Smooth muscle cell (in vitro differentiated cells): ENCODE data around the gene APOM. TPM values are rescaled to one million over a fixed set of nuclear protein-coding genes. Genes with fewer than 3 reads are reported as not detected.

ENCODE experiments used
- DNase-seq: peaks from one replicate; lab custom pipeline; 2025; ENCODE audit not compliant: unreplicated experiment; lab: John Stamatoyannopoulos, UW
- H2AFZ ChIP-seq: fragments of 200-600 bp; sonication (generic); 2 replicates; pipeline ENCODE4 v1.6.0; 2016; ENCODE audit warnings: antibody characterized with exemption, low read depth, mild to moderate bottlenecking
- H3F3A ChIP-seq: fragments of 200-600 bp; sonication (generic); 2 replicates; pipeline ENCODE4 v1.6.0; 2017; ENCODE audit warnings: antibody characterized with exemption, low read depth
- H3K27ac ChIP-seq: fragments of 200-600 bp; sonication (generic); 2 replicates; pipeline ENCODE4 v1.5.1; 2016; ENCODE audit warnings: low read depth, mild to moderate bottlenecking
- H3K27me3 ChIP-seq: fragments of 200-600 bp; sonication (generic); 2 replicates; pipeline ENCODE4 v1.6.1; 2016; ENCODE audit warnings: low read depth, mild to moderate bottlenecking
- H3K36me3 ChIP-seq: fragments of 200-600 bp; sonication (generic); 2 replicates; pipeline ENCODE4 v1.5.1; 2016; ENCODE audit warnings: low read depth
- H3K4me1 ChIP-seq: fragments of 200-600 bp; sonication (generic); 2 replicates; pipeline ENCODE4 v1.5.1; 2016; ENCODE audit warnings: low read depth
- H3K4me2 ChIP-seq: fragments of 200-600 bp; sonication (generic); 2 replicates; pipeline ENCODE4 v1.6.0; 2016; ENCODE audit warnings: mild to moderate bottlenecking
- H3K4me3 ChIP-seq: fragments of 200-600 bp; sonication (generic); 2 replicates; pipeline ENCODE4 v1.5.1; 2016; ENCODE audit warnings: mild to moderate bottlenecking
- H3K79me2 ChIP-seq: fragments of 200-600 bp; sonication (generic); 2 replicates; pipeline ENCODE4 v1.6.0; 2016; ENCODE audit warnings: low read depth, mild to moderate bottlenecking
- H3K9ac ChIP-seq: fragments of 200-600 bp; sonication (generic); 2 replicates; pipeline ENCODE4 v1.6.0; 2016; ENCODE audit warnings: low read depth
- H3K9me3 ChIP-seq: fragments of 200-600 bp; sonication (generic); replicated peaks from 2 replicates; pipeline ENCODE4 v1.5.1; 2016; ENCODE audit warnings: low read depth
- H4K20me1 ChIP-seq: fragments of 200-600 bp; sonication (generic); 2 replicates; pipeline ENCODE4 v1.6.0; 2016; ENCODE audit warnings: low read depth
- CTCF ChIP-seq: fragments of 200-600 bp; sonication (generic); IDR thresholded peaks from 2 replicates; pipeline ENCODE4 v1.5.1; 2017; ENCODE audit warnings: borderline replicate concordance, mild to moderate bottlenecking, antibody characterized with exemption; ENCODE audit not compliant: insufficient read depth, poor library complexity, severe bottlenecking
- WGBS: methylation state at CpG from one replicate; pipeline ENCODE4 v1.1.7; 2016; ENCODE audit warnings: low lambda C conversion rate; 5-methylcytosine and 5-hydroxymethylcytosine counted together
- polyA plus RNA-seq: library from polyadenylated mRNA; unstranded; fragments of >200 nt; fragmentation: Nextera tagmentation; extraction: Ambion mirVana; gene quantifications from 2 replicates; pipeline ENCODE4 v1.2.1, GENCODE V29; 2016
- total RNA-seq: library from RNA; depleted of rRNA; stranded (reverse); fragments of >200 nt; gene quantifications from 2 replicates; pipeline ENCODE4 v1.2.3, GENCODE V29; 2014

Gene APOM
- total and polyA plus RNA-seq, 2 experiments from 2014 or later: 2.3 to 2.7 TPM

GRCh38 chr6:31702819-31703716 lies 47.4 kb downstream of the APOM start, which contains the start of gene ABHD16A:
ABHD16A (minus strand) TSS chr6:31703324; CDS start chr6:31703281, 43 bp downstream.
- H3K79me2 ChIP-seq: peaks cover 27% of the 10 kb centered on the region
- peak within 1 kb of the TSS; percentile 71 for H3K4me3 ChIP-seq
- H2AFZ ChIP-seq: peak within 1 kb of the TSS; percentile 82
- no peaks in the 10 kb centered on the region for H3K9me3 ChIP-seq
- no peak for TF ChIP-seq CTCF
- H3K4me2 ChIP-seq: peak within 1 kb of the TSS; percentile 86
- peaks cover 10% of the 10 kb centered on the region for H3K4me1 ChIP-seq
- no peaks in the 10 kb centered on the region for H3K36me3 ChIP-seq
- peak within 1 kb of the TSS; percentile 90 for H3K9ac ChIP-seq
- peaks cover 5% of the 10 kb centered on the region for H4K20me1 ChIP-seq
- WGBS: 2% methylated on average over 54 of the region's 54 CpGs
- peak within 1 kb of the TSS; percentile 81 for H3K27ac ChIP-seq
- peak; percentile 82 for DNase-seq
- no peaks in the 10 kb centered on the region for H3F3A ChIP-seq
- H3K27me3 ChIP-seq: no peaks in the 10 kb centered on the region

GRCh38 chr6:31705931-31706330 lies 50.2 kb downstream of the APOM start:
- H3K4me3 ChIP-seq: no peak overlapping the region
- no peaks in the 10 kb centered on the region for H3F3A ChIP-seq
- no peak for TF ChIP-seq CTCF
- peaks cover 10% of the 10 kb centered on the region for H3K4me1 ChIP-seq
- WGBS: 89% methylated on average over 6 of the region's 6 CpGs
- peaks cover 4% of the 10 kb centered on the region for H4K20me1 ChIP-seq
- H3K4me2 ChIP-seq: no peak overlapping the region
- no peak overlapping the region for H2AFZ ChIP-seq
- H3K9me3 ChIP-seq: no peaks in the 10 kb centered on the region
- H3K36me3 ChIP-seq: no peaks in the 10 kb centered on the region
- no peak for DNase-seq
- no peaks in the 10 kb centered on the region for H3K27me3 ChIP-seq
- H3K9ac ChIP-seq: no peak overlapping the region
- no peak overlapping the region for H3K27ac ChIP-seq
- H3K79me2 ChIP-seq: peaks cover 20% of the 10 kb centered on the region

- Histone ChIP-seq H3F3A (no peaks in the 10 kb centered on the region), H3K4me3 (no peak within 1 kb of the TSS), H3K4me2 (no peak within 1 kb of the TSS), H4K20me1 (no peaks in the 10 kb centered on the region), H2AFZ (no peak within 1 kb of the TSS), H3K79me2 (peaks cover 13% of the 10 kb centered on the region), H3K9ac (no peak within 1 kb of the TSS), H3K4me1 (peaks cover 8% of the 10 kb centered on the region), H3K36me3 (no peaks in the 10 kb centered on the region), H3K9me3 (no peaks in the 10 kb centered on the region), H3K27me3 (no peaks in the 10 kb centered on the region), H3K27ac (no peak within 1 kb of the TSS)
- 68% methylated on average over 3 of the region's 3 CpGs for WGBS
- TF ChIP-seq CTCF: no peak
- DNase-seq: no peak
These were observed 50.9 kb downstream of the APOM start, which contains the start of gene LY6G6F for GRCh38 chr6:31706599-31706998. LY6G6F (plus strand) TSS chr6:31706866; CDS start chr6:31706907, 41 bp downstream.

GRCh38 chr6:31707701-31708100 lies 52.0 kb downstream of the APOM start:
- no peaks in the 10 kb centered on the region for H3K9me3 ChIP-seq
- no peak overlapping the region for H2AFZ ChIP-seq
- no peaks in the 10 kb centered on the region for H3F3A ChIP-seq
- peaks cover 2% of the 10 kb centered on the region for H3K79me2 ChIP-seq
- no peak overlapping the region for H3K27ac ChIP-seq
- H4K20me1 ChIP-seq: no peaks in the 10 kb centered on the region
- 98% methylated on average over 10 of the region's 10 CpGs for WGBS
- H3K4me3 ChIP-seq: no peak overlapping the region
- no peak for DNase-seq
- no peaks in the 10 kb centered on the region for H3K4me1 ChIP-seq
- TF ChIP-seq CTCF: no peak
- no peak overlapping the region for H3K9ac ChIP-seq
- H3K4me2 ChIP-seq: no peak overlapping the region
- H3K27me3 ChIP-seq: no peaks in the 10 kb centered on the region
- no peaks in the 10 kb centered on the region for H3K36me3 ChIP-seq
